HCT116 (cell line): ENCODE results near the gene LMAN1L. TPM values are rescaled to one million over a fixed set of nuclear protein-coding genes. Genes with fewer than 3 reads are reported as not detected.

Source experiments
- ATAC-seq: fragments of 200-7000 bp; cut with Tn5 transposase; 2 replicates; pipeline ENCODE4 v1.9.1; 2020; ENCODE audit warnings: mild to moderate bottlenecking, moderate library complexity
- BruUV-seq: library from RNA; stranded (reverse); fragments of 400-500 nt; replicated peaks from 2 replicates; lab custom pipeline; 2021; lab: Mats Ljungman, UMichigan
- CTCF ChIA-PET: fragments of 300-600 bp; sonication (Branson Sonifier 250); formaldehyde crosslinking; loops from one replicate; lab custom pipeline; 2021; ENCODE audit warnings: antibody characterized with exemption; lab: Charles Lee
- POLR2A ChIA-PET: fragments of 300-600, 350-600 bp; sonication (Branson Sonifier 250); formaldehyde crosslinking; loops from one replicate; lab custom pipeline; 2021; ENCODE audit warnings: antibody characterized with exemption; lab: Charles Lee
- RAD21 ChIA-PET, 2 experiments: fragments of 300-600 bp; sonication (Branson Sonifier 250); formaldehyde crosslinking; loops; one replicate each; lab custom pipeline; 2023; ENCODE audit warnings: low total read pairs in 2 of 2; ENCODE audit not compliant: uncharacterized antibody in 2 of 2, unreplicated experiment in 2 of 2, low non-redundant PET in 1 of 2; lab: Charles Lee
- DNase-seq: peaks from one replicate; pipeline ENCODE4 v3.0.0-alpha.2; 2010; ENCODE audit warnings: low read depth, low spot score
- H2AFZ ChIP-seq: fragments of 200-600 bp; shearing (Covaris generic), sonication (generic); 2 replicates; pipeline ENCODE4 v1.6.1; 2017; ENCODE audit warnings: low read depth, mixed run types, mixed read lengths, antibody characterized with exemption, low read length; ENCODE audit not compliant: poor library complexity, severe bottlenecking
- H3K27ac ChIP-seq: 2 replicates; pipeline ENCODE4 v1.5.1; 2012; ENCODE audit warnings: low read depth, low read length
- H3K27me3 ChIP-seq: fragments of 200-600 bp; sonication (generic); 2 replicates; pipeline ENCODE4 v1.6.1; 2016; ENCODE audit warnings: mixed run types, low read length, mixed read lengths; ENCODE audit not compliant: insufficient read depth
- H3K36me3 ChIP-seq, 2 experiments: fragments of 200-500 bp in 1 of 2; fragments of 200-600 bp in 1 of 2; sonication (Bioruptor generic) in 1 of 2; sonication (generic) in 1 of 2; 2 replicates each; pipeline versions ENCODE4 v1.5.1 to v1.6.1; 2014 to 2016; ENCODE audit warnings: low read length in 2 of 2, inconsistent platforms in 1 of 2, mixed read lengths in 1 of 2, mixed run types in 1 of 2; ENCODE audit not compliant: insufficient read depth in 2 of 2, control insufficient read depth in 1 of 2
- H3K4me1 ChIP-seq, 2 experiments: fragments of 200-600 bp in 1 of 2; sonication (generic) in 1 of 2; 2 replicates each; pipeline versions ENCODE4 v1.5.1 to v1.6.1; 2012 to 2017; ENCODE audit warnings: low read length in 2 of 2, inconsistent platforms in 1 of 2, mild to moderate bottlenecking in 1 of 2, mixed read lengths in 1 of 2, mixed run types in 1 of 2, moderate library complexity in 1 of 2; ENCODE audit not compliant: insufficient read depth in 2 of 2, control insufficient read depth in 1 of 2
- H3K4me2 ChIP-seq: fragments of 200-600 bp; sonication (generic); 2 replicates; pipeline ENCODE4 v1.6.1; 2017; ENCODE audit warnings: mixed run types, low read length, mixed read lengths
- H3K4me3 ChIP-seq, 2 experiments: fragments of 200-600 bp in 1 of 2; sonication (generic) in 1 of 2; replicated peaks in 1 of 2; 2 replicates each; pipeline ENCODE4 v1.5.1; 2011 to 2016; ENCODE audit warnings: low read length in 2 of 2, control low read depth in 1 of 2, low read depth in 1 of 2, mild to moderate bottlenecking in 1 of 2, mixed read lengths in 1 of 2, mixed run types in 1 of 2
- H3K79me2 ChIP-seq: fragments of 200-600 bp; sonication (generic); 2 replicates; pipeline ENCODE4 v1.6.1; 2017; ENCODE audit warnings: mild to moderate bottlenecking, mixed run types, low read length, moderate library complexity, mixed read lengths; ENCODE audit not compliant: insufficient read depth
- H3K9ac ChIP-seq: fragments of 200-600 bp; sonication (generic); 2 replicates; pipeline ENCODE4 v1.6.1; 2016; ENCODE audit warnings: low read length, mixed read lengths
- H3K9me2 ChIP-seq: fragments of 200-600 bp; sonication (generic), shearing (Covaris generic); 2 replicates; pipeline ENCODE4 v1.6.1; 2017; ENCODE audit warnings: mixed run types, mild to moderate bottlenecking, moderate library complexity; ENCODE audit not compliant: insufficient read depth
- H3K9me3 ChIP-seq, 2 experiments: fragments of 200-500 bp in 1 of 2; fragments of 200-600 bp in 1 of 2; sonication (Bioruptor generic) in 1 of 2; sonication (generic) in 1 of 2; 2 replicates each; pipeline ENCODE4 v1.6.1; 2014 to 2017; ENCODE audit warnings: low read length in 2 of 2, mixed read lengths in 2 of 2, inconsistent platforms in 1 of 2, low read depth in 1 of 2, mild to moderate bottlenecking in 1 of 2, mixed run types in 1 of 2, moderate library complexity in 1 of 2; ENCODE audit not compliant: control insufficient read depth in 1 of 2, insufficient read depth in 1 of 2
- H4K20me1 ChIP-seq: fragments of 200-600 bp; sonication (generic), shearing (Covaris generic); 2 replicates; pipeline ENCODE4 v1.6.1; 2017; ENCODE audit warnings: mixed run types, mild to moderate bottlenecking, moderate library complexity; ENCODE audit not compliant: insufficient read depth
- EZH2 ChIP-seq: fragments of 200-600 bp; sonication (generic); IDR thresholded peaks from 2 replicates; pipeline ENCODE4 v1.6.1; 2017; ENCODE audit warnings: antibody characterized with exemption, mixed run types
- TCF7L2 ChIP-seq: IDR thresholded peaks from 2 replicates; pipeline ENCODE4 v1.7.0; 2011; ENCODE audit warnings: borderline replicate concordance, inconsistent platforms; ENCODE audit not compliant: insufficient read depth, insufficient read length; ENCODE audit errors: extremely low read depth
- YY1 ChIP-seq: IDR thresholded peaks from 2 replicates; pipeline ENCODE4 v1.6.1; 2011; ENCODE audit warnings: low read length, low read depth, moderate library complexity, mild to moderate bottlenecking; ENCODE audit not compliant: insufficient replicate concordance; ENCODE audit errors: extremely low read depth
- ZFX ChIP-seq: fragments of 450-650 bp; IDR thresholded peaks from 2 replicates; pipeline ENCODE4 v1.6.1; 2017
- ZNF274 ChIP-seq: fragments of 200-500 bp; sonication (Bioruptor generic); IDR thresholded peaks from 2 replicates; pipeline ENCODE4 v1.6.1; 2014; ENCODE audit warnings: mild to moderate bottlenecking, low read depth, low read length, inconsistent platforms
- intact Hi-C: fragments of 100-400 bp; cut with micrococcal nuclease; formaldehyde crosslinking; loops from 2 replicates; pipeline ENCODE4 v1.10.0; 2022
- total RNA-seq: library from RNA; stranded (reverse); gene quantifications from one replicate; pipeline ENCODE4 v1.2.1, GENCODE V29; 2021; ENCODE audit not compliant: unreplicated experiment
- TF ChIP-seq, protein P1 (sequence below): IDR thresholded peaks from 2 replicates; pipeline ENCODE4 v1.6.1; 2011; ENCODE audit warnings: mild to moderate bottlenecking, low read length, moderate library complexity; ENCODE audit not compliant: insufficient replicate concordance; ENCODE audit errors: extremely low read depth
- TF ChIP-seq, protein P2 (sequence below): IDR thresholded peaks from 2 replicates; pipeline ENCODE4 v1.6.1; 2012
- TF ChIP-seq, protein P3 (sequence below): IDR thresholded peaks from 2 replicates; pipeline ENCODE4 v1.6.1; 2012; ENCODE audit warnings: low read depth

The LMAN1L gene
- total RNA-seq, 1 experiment from 2014 or later: 0.17 TPM

DNA sequence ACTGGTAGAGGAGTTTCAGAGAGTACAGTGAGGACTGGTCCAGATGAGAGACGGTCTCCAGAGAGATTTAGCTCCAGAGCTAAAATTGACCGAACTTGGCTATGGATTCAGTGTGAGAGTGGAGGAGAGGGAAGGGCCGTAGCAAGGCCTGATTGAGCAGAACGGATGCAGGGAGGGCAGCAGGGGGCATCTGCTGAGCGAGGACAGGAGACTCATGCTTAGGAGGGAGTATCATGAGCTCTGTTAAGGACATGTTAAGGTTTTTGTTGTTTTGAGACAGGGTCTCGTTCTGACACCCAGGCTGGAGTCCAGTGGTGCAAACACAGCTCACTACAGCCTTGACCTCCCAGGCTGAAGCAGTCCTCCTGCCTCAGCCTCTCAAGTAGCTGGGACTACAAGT is 7.7 kb upstream of the LMAN1L start:
- Histone ChIP-seq H3K27me3 (no peaks in the 10 kb centered on the region), H3K9me3 (no peaks in the 10 kb centered on the region), H4K20me1 (no peaks in the 10 kb centered on the region), H3K79me2 (no peaks in the 10 kb centered on the region), H3K9ac (no peak overlapping the region), H3K9me2 (no peaks in the 10 kb centered on the region), H3K4me3 (no peak overlapping the region), H3K4me1 (peaks cover 7 to 25% of the 10 kb centered on the region in 2 experiments; a peak in 3 of 4 replicates), H3K27ac (no peak overlapping the region), H2AFZ (no peak overlapping the region), H3K36me3 (peaks cover 13 to 23% of the 10 kb centered on the region in 2 experiments; a peak in 3 of 4 replicates), H3K4me2 (no peak overlapping the region)
- POLR2A ChIA-PET: no interaction called here
- CTCF ChIA-PET: interaction anchor here (0.8 to 1.1 kb wide), 2 partner anchors 17 to 34 kb away, joined by 3 to 4 read pairs; no protein-coding TSS in a partner anchor
- no peak for DNase-seq
- RAD21 ChIA-PET: no interaction called here
- BruUV-seq: no TSS peak
- TF ChIP-seq, protein P1, sequence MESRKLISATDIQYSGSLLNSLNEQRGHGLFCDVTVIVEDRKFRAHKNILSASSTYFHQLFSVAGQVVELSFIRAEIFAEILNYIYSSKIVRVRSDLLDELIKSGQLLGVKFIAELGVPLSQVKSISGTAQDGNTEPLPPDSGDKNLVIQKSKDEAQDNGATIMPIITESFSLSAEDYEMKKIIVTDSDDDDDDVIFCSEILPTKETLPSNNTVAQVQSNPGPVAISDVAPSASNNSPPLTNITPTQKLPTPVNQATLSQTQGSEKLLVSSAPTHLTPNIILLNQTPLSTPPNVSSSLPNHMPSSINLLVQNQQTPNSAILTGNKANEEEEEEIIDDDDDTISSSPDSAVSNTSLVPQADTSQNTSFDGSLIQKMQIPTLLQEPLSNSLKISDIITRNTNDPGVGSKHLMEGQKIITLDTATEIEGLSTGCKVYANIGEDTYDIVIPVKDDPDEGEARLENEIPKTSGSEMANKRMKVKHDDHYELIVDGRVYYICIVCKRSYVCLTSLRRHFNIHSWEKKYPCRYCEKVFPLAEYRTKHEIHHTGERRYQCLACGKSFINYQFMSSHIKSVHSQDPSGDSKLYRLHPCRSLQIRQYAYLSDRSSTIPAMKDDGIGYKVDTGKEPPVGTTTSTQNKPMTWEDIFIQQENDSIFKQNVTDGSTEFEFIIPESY: no peak
- TF ChIP-seq, protein P2, sequence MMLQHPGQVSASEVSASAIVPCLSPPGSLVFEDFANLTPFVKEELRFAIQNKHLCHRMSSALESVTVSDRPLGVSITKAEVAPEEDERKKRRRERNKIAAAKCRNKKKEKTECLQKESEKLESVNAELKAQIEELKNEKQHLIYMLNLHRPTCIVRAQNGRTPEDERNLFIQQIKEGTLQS: no peak
- no peak for TF ChIP-seq EZH2
- intact Hi-C loops: no loop called here
- no peak for ATAC-seq

DNA sequence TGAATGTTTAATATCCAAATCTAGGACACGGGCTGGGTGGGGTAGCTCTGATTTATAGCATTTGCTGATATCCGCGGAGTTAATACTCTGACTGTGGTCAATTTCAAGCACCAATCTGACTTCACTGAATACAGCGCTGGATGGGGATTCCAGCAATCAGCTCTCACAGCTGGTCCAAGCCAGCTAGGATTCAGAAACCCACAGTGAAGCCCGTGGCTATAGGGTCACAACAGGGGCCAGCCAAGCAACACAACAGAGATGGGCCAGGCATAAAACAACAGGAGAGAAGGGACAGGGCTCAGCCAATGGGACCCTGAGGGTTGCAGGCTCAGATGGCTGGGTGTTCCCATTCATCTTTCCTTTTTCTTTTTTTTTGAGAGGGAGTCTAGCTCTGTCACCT is 5.4 kb upstream of the LMAN1L start:
- H2AFZ ChIP-seq: no peak overlapping the region
- RAD21 ChIA-PET: no interaction called here
- H3K4me2 ChIP-seq: no peak overlapping the region
- H3K36me3 ChIP-seq: peaks cover 7 to 9% of the 10 kb centered on the region in 2 experiments; a peak in 3 of 4 replicates
- no peak overlapping the region for H3K9ac ChIP-seq
- no peaks in the 10 kb centered on the region for H3K27me3 ChIP-seq
- no peak overlapping the region for H3K4me3 ChIP-seq
- H3K9me2 ChIP-seq: no peaks in the 10 kb centered on the region
- intact Hi-C loops: no loop called here
- H3K79me2 ChIP-seq: no peaks in the 10 kb centered on the region
- TF ChIP-seq YY1 (no peak), ZFX (no peak), ZNF274 (no peak), TCF7L2 (no peak)
- TF ChIP-seq, protein P3, sequence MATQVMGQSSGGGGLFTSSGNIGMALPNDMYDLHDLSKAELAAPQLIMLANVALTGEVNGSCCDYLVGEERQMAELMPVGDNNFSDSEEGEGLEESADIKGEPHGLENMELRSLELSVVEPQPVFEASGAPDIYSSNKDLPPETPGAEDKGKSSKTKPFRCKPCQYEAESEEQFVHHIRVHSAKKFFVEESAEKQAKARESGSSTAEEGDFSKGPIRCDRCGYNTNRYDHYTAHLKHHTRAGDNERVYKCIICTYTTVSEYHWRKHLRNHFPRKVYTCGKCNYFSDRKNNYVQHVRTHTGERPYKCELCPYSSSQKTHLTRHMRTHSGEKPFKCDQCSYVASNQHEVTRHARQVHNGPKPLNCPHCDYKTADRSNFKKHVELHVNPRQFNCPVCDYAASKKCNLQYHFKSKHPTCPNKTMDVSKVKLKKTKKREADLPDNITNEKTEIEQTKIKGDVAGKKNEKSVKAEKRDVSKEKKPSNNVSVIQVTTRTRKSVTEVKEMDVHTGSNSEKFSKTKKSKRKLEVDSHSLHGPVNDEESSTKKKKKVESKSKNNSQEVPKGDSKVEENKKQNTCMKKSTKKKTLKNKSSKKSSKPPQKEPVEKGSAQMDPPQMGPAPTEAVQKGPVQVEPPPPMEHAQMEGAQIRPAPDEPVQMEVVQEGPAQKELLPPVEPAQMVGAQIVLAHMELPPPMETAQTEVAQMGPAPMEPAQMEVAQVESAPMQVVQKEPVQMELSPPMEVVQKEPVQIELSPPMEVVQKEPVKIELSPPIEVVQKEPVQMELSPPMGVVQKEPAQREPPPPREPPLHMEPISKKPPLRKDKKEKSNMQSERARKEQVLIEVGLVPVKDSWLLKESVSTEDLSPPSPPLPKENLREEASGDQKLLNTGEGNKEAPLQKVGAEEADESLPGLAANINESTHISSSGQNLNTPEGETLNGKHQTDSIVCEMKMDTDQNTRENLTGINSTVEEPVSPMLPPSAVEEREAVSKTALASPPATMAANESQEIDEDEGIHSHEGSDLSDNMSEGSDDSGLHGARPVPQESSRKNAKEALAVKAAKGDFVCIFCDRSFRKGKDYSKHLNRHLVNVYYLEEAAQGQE: no peak
- H3K9me3 ChIP-seq: no peaks in the 10 kb centered on the region
- no peak for DNase-seq
- POLR2A ChIA-PET: no interaction called here
- no TSS peak for BruUV-seq
- H4K20me1 ChIP-seq: no peaks in the 10 kb centered on the region
- no peak overlapping the region for H3K27ac ChIP-seq
- peaks cover 7 to 20% of the 10 kb centered on the region in 2 experiments; a peak in 3 of 4 replicates for H3K4me1 ChIP-seq
- no peak for ATAC-seq
- CTCF ChIA-PET: interaction anchor here (1.2 to 1.3 kb wide), 2 partner anchors 8 to 38 kb away, joined by 3 read pairs; no protein-coding TSS in a partner anchor
